Motor neuron (in vitro differentiated cells): Measurements from ENCODE around the gene TNIP1. TPM values are rescaled to one million over a fixed set of nuclear protein-coding genes. Genes with fewer than 3 reads are reported as not detected.

Experiments used
- ATAC-seq, 8 experiments: fragments of 200-7000 bp; cut with Tn5 transposase; replicated peaks in 6 of 8; 2 replicates each; pipeline ENCODE4 v1.8.0; 2021; ENCODE audit warnings: mild to moderate bottlenecking in 8 of 8, moderate library complexity in 8 of 8
- H3K27ac ChIP-seq, 2 donors: fragments of 250-450 bp; sonication (Bioruptor Pico); 2 replicates each; pipeline ENCODE4 v1.9.0; 2021; ENCODE audit warnings: antibody characterized with exemption in 2 of 2, mild to moderate bottlenecking in 2 of 2, moderate library complexity in 1 of 2
- H3K4me1 ChIP-seq, 2 donors: fragments of 250-450 bp; sonication (Bioruptor Pico); replicated peaks in 1 of 2; 2 replicates each; pipeline ENCODE4 v1.6.1; 2021; ENCODE audit warnings: antibody characterized with exemption in 2 of 2, mild to moderate bottlenecking in 2 of 2, moderate library complexity in 1 of 2
- H3K4me3 ChIP-seq, 5 donors: fragments of 250-450 bp; sonication (Bioruptor Pico); 2 replicates each; pipeline ENCODE4 v1.9.0; 2021; ENCODE audit warnings: antibody characterized with exemption in 5 of 5, mild to moderate bottlenecking in 5 of 5, moderate library complexity in 4 of 5
- WGBS, 10 experiments: fragments of 450-650 bp; shearing (Covaris generic); methylation state at CpG; one replicate each; pipeline ENCODE4 v1.0.0; 2022; 5-methylcytosine and 5-hydroxymethylcytosine counted together
- in situ Hi-C, 9 experiments: fragments of 400-800 bp; cut with MboI; loops; one replicate each; pipeline ENCODE4 v1.15.0; 2021; ENCODE audit warnings: low sequenced_read_pairs in 9 of 9, low pct_unique_long_range_greater_than_20kb in 2 of 9; ENCODE audit not compliant: unreplicated experiment in 9 of 9
- total RNA-seq, 8 experiments: library from RNA; unstranded; fragments of 300-600 nt; gene quantifications; 2 replicates each; pipeline versions ENCODE4 v1.2.3 to v1.2.4, GENCODE V29; 2022

The TNIP1 gene
- total RNA-seq, 8 experiments from 2014 or later, result 13.7 to 55.6 (median 26.9) TPM

- no peak for ATAC-seq
- no peak overlapping the region for H3K4me3 ChIP-seq
- H3K4me1 ChIP-seq, result no peaks in the 10 kb centered on the region
- H3K27ac ChIP-seq, result no peak overlapping the region
- in situ Hi-C loops, result no loop called here
- WGBS, 10 experiments, result 80 to 100% (median 100%) methylated on average over 1 to 2 of the region's 3 CpGs; no CpG with 5 or more reads in 6 of the 10 experiments
Measured at GRCh38 chr5:151052836-151053235, 28.0 kb downstream of the TNIP1 start.

GRCh38 chr5:151051931-151052608, 28.8 kb downstream of the TNIP1 start:
- Histone ChIP-seq H3K27ac (no peak overlapping the region), H3K4me3 (no peak overlapping the region), H3K4me1 (no peaks in the 10 kb centered on the region)
- ATAC-seq, result peak in 2 of 8 experiments; percentile 14 to 51
- 67 to 100% (median 86%) methylated on average over 1 to 4 of the region's 10 CpGs; no CpG with 5 or more reads in 3 of the 10 experiments for WGBS, 10 experiments
- in situ Hi-C loops, result no loop called here

- peak; percentile 58 to 95 (median 72) for ATAC-seq
- Histone ChIP-seq H3K4me3 (no peak overlapping the region), H3K27ac (peak overlapping the region in 1 of 2 donors; percentile 31), H3K4me1 (no peaks in the 10 kb centered on the region)
- 0 to 96% (median 77%) methylated on average over 1 to 5 of the region's 6 CpGs; no CpG with 5 or more reads in 1 of the 10 experiments for WGBS, 10 experiments
- in situ Hi-C loops, result no loop called here
Measured at GRCh38 chr5:151051066-151051930, 29.5 kb downstream of the TNIP1 start.

- Histone ChIP-seq H3K4me1 (no peaks in the 10 kb centered on the region), H3K27ac (no peak overlapping the region), H3K4me3 (no peak overlapping the region)
- no peak for ATAC-seq
- in situ Hi-C loops, result no loop called here
- 67 to 100% (median 87%) methylated on average over 1 to 6 of the region's 7 CpGs; no CpG with 5 or more reads in 4 of the 10 experiments for WGBS, 10 experiments
Measured at GRCh38 chr5:151048526-151048925, 32.3 kb downstream of the TNIP1 start.

GRCh38 chr5:151047814-151048425, 32.9 kb downstream of the TNIP1 start:
- peak in 4 of 8 experiments; percentile 54 to 80 (median 64) for ATAC-seq
- no peaks in the 10 kb centered on the region for H3K4me1 ChIP-seq
- in situ Hi-C loops, result no loop called here

GRCh38 chr5:151042453-151043093, 38.3 kb downstream of the TNIP1 start:
- no peak overlapping the region for H3K27ac ChIP-seq
- no peaks in the 10 kb centered on the region for H3K4me1 ChIP-seq
- H3K4me3 ChIP-seq, result no peak overlapping the region
- 80 to 100% (median 94%) methylated on average over 1 to 7 of the region's 12 CpGs; no CpG with 5 or more reads in 2 of the 10 experiments for WGBS, 10 experiments
- no peak for ATAC-seq
- in situ Hi-C loops, result no loop called here

More at GRCh38 chr5:151047814-151048425, 32.9 kb downstream of the TNIP1 start:
- no peak overlapping the region for H3K27ac ChIP-seq
- H3K4me3 ChIP-seq, result no peak overlapping the region
- 47 to 96% (median 68%) methylated on average over 1 to 12 of the region's 13 CpGs; no CpG with 5 or more reads in 3 of the 10 experiments for WGBS, 10 experiments

GRCh38 chr5:151041577-151042268, 39.1 kb downstream of the TNIP1 start:
- no peak overlapping the region for H3K4me3 ChIP-seq
- in situ Hi-C loops, result no loop called here
- no peak overlapping the region for H3K27ac ChIP-seq
- no peaks in the 10 kb centered on the region for H3K4me1 ChIP-seq
- 81 to 100% (median 91%) methylated on average over 1 to 8 of the region's 11 CpGs; no CpG with 5 or more reads in 2 of the 10 experiments for WGBS, 10 experiments
- peak in 4 of 8 experiments; percentile 23 to 45 (median 25) for ATAC-seq

- Histone ChIP-seq H3K4me3 (no peak overlapping the region), H3K27ac (no peak overlapping the region), H3K4me1 (no peaks in the 10 kb centered on the region)
- WGBS, 10 experiments, result 71 to 83% (median 80%) methylated on average over 1 to 4 of the region's 8 CpGs; no CpG with 5 or more reads in 5 of the 10 experiments
- in situ Hi-C loops, result no loop called here
- peak in 3 of 8 experiments; percentile 20 to 77 (median 72) for ATAC-seq
Measured at GRCh38 chr5:151040211-151040747, 40.6 kb downstream of the TNIP1 start.

GRCh38 chr5:151039665-151040064, 41.2 kb downstream of the TNIP1 start:
- no peak overlapping the region for H3K4me3 ChIP-seq
- no peak overlapping the region for H3K27ac ChIP-seq
- in situ Hi-C loops, result no loop called here
- 82 to 98% (median 92%) methylated on average over 2 to 8 of the region's 9 CpGs; no CpG with 5 or more reads in 3 of the 10 experiments for WGBS, 10 experiments
- H3K4me1 ChIP-seq, result no peaks in the 10 kb centered on the region
- ATAC-seq, result no peak

- no peak overlapping the region for H3K27ac ChIP-seq
- ATAC-seq, result no peak
- in situ Hi-C loops, result no loop called here
Measured at GRCh38 chr5:151038801-151039238, 42.0 kb downstream of the TNIP1 start.

GRCh38 chr5:151038412-151038745, 42.5 kb downstream of the TNIP1 start:
- ATAC-seq, result peak in 1 of 8 experiments; percentile 26
- WGBS, 10 experiments, result 28 to 100% (median 90%) methylated on average over 1 to 6 of the region's 8 CpGs; no CpG with 5 or more reads in 4 of the 10 experiments
- no peak overlapping the region for H3K27ac ChIP-seq

More at GRCh38 chr5:151038801-151039238, 42.0 kb downstream of the TNIP1 start:
- Histone ChIP-seq H3K4me1 (no peaks in the 10 kb centered on the region), H3K4me3 (no peak overlapping the region)
- WGBS, 10 experiments, result 70 to 100% (median 100%) methylated on average over 1 to 2 of the region's 7 CpGs; no CpG with 5 or more reads in 4 of the 10 experiments

More at GRCh38 chr5:151038412-151038745, 42.5 kb downstream of the TNIP1 start:
- no peak overlapping the region for H3K4me3 ChIP-seq
- in situ Hi-C loops, result no loop called here
- H3K4me1 ChIP-seq, result no peaks in the 10 kb centered on the region
